ENCODE measurements around the gene ZBTB44. TPM values are rescaled to one million over a fixed set of nuclear protein-coding genes. Genes with fewer than 3 reads are reported as not detected.

The ZBTB44 gene
- total RNA-seq, 1 experiment from 2014 or later: 32.5 TPM

DNA sequence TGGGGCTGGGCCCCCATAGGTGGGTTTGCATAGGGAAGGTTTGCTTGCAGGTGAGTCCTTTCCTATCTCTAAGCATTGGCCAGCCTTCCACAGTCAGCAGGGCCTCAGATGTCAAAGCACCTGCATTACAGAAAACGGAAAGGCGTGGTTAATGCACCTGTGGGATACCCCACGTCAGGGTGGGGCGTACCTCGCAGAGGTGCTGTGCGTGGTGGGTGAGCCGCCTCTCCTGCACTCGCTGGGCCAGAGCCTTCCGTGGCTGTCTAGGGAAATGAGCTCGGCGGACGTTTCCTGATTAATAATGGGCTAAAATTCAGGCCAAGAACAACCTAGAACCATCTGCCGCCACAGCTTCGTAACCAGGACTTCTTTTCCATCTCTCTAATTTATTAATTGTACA lies 122.8 kb downstream of the ZBTB44 start:
- POLR2A ChIA-PET: no interaction called here
- BruUV-seq (replicated peaks): no TSS peak
- intact Hi-C loops (cut with micrococcal nuclease): no loop called here

More for the DNA sequence above, 122.8 kb downstream of the ZBTB44 start:
- H3K36me3 ChIP-seq (ENCODE audit: control insufficient read depth in 1 of 2, insufficient read depth in 2 of 2, low read length in 2 of 2): peaks cover 4 to 6% of the 10 kb centered on the region in 2 experiments; a peak in 3 of 4 replicates
- no peaks in the 10 kb centered on the region for H3K9me2 ChIP-seq (ENCODE audit: insufficient read depth)
- H3K4me3 ChIP-seq (replicated peaks in 1 of 2; ENCODE audit: low read depth in 1 of 2, low read length in 2 of 2): no peak overlapping the region
- H3K9me3 ChIP-seq (ENCODE audit: control insufficient read depth in 1 of 2, insufficient read depth in 1 of 2, low read depth in 1 of 2, low read length in 2 of 2): no peaks in the 10 kb centered on the region
- H3K4me1 ChIP-seq (ENCODE audit: control insufficient read depth in 1 of 2, insufficient read depth in 2 of 2, low read length in 2 of 2): no peaks in the 10 kb centered on the region
- H3K4me2 ChIP-seq (ENCODE audit: low read length): no peak overlapping the region
- H4K20me1 ChIP-seq (ENCODE audit: insufficient read depth): no peaks in the 10 kb centered on the region
- CTCF ChIA-PET: no interaction called here
- H3K27ac ChIP-seq (ENCODE audit: low read depth, low read length): no peak overlapping the region
- H2AFZ ChIP-seq (ENCODE audit: low read depth, low read length, poor library complexity, severe bottlenecking): no peak overlapping the region
- RAD21 ChIA-PET (ENCODE audit: low non-redundant PET in 1 of 2, low total read pairs in 2 of 2, uncharacterized antibody in 2 of 2, unreplicated experiment in 2 of 2): interaction anchor here (0.7 to 0.8 kb wide), 2 partner anchors 37 to 277 kb away, joined by 3 read pairs; no protein-coding TSS in a partner anchor
- no peak for ATAC-seq
- no peaks in the 10 kb centered on the region for H3K27me3 ChIP-seq (ENCODE audit: insufficient read depth, low read length)
- no peak for DNase-seq (ENCODE audit: low read depth, low spot score)
- TF ChIP-seq CEBPB (IDR thresholded peaks at IDR 0.05; ENCODE audit: low read depth) (no peak), ZBTB33 (IDR thresholded peaks at IDR 0.05; ENCODE audit: extremely low read depth, insufficient replicate concordance, low read length) (no peak), JUND (IDR thresholded peaks at IDR 0.05) (no peak), SIN3A (IDR thresholded peaks at IDR 0.05; ENCODE audit: low read depth) (no peak), POLR2A (IDR thresholded peaks at IDR 0.05; ENCODE audit: borderline replicate concordance, extremely low read depth, insufficient read depth, insufficient read length) (no peak), YY1 (IDR thresholded peaks at IDR 0.05; ENCODE audit: extremely low read depth, insufficient replicate concordance, low read depth, low read length) (no peak), ZFX (IDR thresholded peaks at IDR 0.05) (no peak), TCF7L2 (IDR thresholded peaks at IDR 0.05; ENCODE audit: borderline replicate concordance, extremely low read depth, insufficient read depth, insufficient read length) (no peak), CTCF (IDR thresholded peaks at IDR 0.05 in 2 of 3, conservative IDR thresholded peaks at IDR 0.05 in 1 of 3; ENCODE audit: borderline replicate concordance in 1 of 3, insufficient read depth in 1 of 3, low read depth in 2 of 3, low read length in 2 of 3) (no peak), CBX3 (IDR thresholded peaks at IDR 0.05; ENCODE audit: low read depth) (no peak), EZH2 (IDR thresholded peaks at IDR 0.05) (no peak), ELF1 (IDR thresholded peaks at IDR 0.05; ENCODE audit: borderline replicate concordance, low read depth) (no peak), ZNF274 (IDR thresholded peaks at IDR 0.05; ENCODE audit: low read depth, low read length) (no peak)
- TF ChIP-seq, protein P1, sequence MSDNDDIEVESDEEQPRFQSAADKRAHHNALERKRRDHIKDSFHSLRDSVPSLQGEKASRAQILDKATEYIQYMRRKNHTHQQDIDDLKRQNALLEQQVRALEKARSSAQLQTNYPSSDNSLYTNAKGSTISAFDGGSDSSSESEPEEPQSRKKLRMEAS (IDR thresholded peaks at IDR 0.05): no peak
- H3K79me2 ChIP-seq (ENCODE audit: insufficient read depth, low read length): peaks cover 17% of the 10 kb centered on the region
- H3K9ac ChIP-seq (ENCODE audit: low read length): no peak overlapping the region
